ENCODE measurements around the gene CSNK1D. TPM values are rescaled to one million over a fixed set of nuclear protein-coding genes. Genes with fewer than 3 reads are reported as not detected.
"Not testable (repeated sequence)": the region's sequence is repeated elsewhere in the genome, so short reads cannot be mapped to it uniquely, and the experiment has no call there.

The CSNK1D gene
- total RNA-seq, 1 experiment from 2014 or later: 19.9 TPM

DNA sequence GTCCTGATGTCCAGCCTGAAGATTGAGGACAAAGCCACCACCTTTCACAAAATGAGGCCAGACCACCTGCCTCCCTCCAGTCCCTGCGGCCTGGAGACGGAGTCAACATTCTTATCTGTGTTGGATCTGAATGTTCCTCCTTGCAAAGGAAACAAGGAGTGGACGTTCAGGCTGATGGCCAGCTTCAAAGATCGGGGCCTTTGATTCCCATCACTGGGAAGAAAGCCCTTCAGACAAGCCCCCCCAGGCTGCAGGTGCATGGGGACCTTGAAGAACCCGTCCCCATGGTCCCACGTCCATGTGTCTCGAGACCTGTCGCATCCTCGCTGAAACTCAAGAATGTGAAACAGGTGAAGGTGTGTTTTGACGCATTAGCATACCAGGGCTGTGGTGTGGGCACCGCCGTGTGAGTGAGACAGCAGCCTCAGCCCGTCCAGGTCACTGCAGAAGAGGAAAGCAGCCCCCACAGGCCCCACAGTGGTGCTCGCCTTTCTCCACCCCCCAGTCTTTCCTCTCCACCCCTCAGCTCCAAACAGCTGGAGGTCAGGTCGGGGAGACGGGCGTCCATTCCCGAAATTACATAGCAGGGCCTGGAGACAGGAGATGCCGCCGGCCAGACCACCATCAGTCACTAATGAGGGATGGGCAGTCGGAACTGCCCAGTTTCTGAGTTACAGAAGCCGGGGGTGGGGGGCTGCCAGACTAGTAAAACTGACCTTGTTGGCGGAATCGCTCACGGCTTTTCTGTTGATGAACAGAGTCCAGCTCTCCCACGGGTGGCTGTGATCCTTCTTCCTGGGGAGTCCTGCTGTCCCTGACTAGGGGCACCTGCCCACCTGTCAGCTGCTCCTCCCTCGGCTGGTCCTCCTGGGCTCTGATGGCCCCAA lies 877 bp upstream of the CSNK1D start:
- DNase-seq (ENCODE audit: low spot score): no peak

DNA sequence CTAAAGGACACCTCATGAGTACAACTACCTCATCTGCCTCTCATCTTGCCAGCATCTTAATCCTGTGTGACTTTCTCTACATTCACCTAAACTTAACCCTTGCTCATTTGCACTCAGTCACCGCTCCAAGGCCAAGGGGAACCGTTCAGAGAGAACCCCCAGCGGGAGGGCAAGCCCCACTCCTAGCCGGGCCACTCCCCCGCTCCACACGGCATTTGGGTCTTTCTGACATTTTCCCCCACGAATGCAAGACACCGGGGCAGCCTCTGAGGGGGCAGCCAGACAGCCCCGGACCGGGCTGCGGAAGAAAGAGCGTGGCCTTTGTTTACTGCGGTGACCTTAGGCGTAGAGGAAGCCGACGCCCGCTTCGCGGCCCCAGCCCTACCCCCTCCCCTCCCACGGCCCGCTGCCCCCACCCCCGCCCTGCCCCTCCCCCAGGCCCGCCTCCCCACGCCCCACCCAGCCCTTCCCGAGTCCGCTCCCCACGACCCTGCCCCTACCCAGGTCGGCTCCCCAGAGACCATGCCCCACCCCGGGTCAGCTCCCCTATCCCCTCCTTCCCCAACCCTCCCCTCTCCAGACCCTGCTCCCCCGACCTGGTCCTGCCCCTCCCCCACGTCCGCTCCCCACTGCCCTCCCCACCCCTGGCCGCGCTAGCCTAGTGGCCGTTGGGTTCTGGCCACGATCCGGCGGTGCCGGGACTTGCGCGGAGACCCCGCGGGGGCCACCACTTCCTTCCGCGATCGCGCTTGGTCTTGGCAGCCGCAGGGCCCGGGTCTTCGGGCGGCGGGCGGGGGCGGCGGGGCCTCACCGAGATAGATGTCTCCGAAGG lies 789 bp downstream of the CSNK1D start:
- no peak for DNase-seq (ENCODE audit: low spot score)

DNA sequence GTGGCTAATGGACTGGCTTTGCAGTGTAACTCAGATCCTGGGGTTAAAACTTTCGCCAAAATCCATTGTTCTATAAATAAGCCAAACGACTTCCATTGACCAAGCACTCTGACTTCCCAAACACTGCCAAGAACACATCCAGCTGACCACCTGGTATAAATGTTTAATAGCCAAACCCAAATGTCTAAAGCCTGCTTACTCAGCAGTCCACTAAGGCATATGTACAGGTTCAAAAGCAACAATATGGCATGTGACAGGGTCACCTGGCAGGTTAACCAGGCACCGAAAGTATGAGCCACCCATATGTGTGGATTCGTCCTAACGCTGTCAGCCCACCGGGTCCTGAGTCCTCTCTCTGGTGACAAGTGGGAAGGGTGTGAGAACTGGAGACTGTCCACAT lies 2.1 kb downstream of the CSNK1D start:
- no peak for DNase-seq (ENCODE audit: low spot score)

DNA sequence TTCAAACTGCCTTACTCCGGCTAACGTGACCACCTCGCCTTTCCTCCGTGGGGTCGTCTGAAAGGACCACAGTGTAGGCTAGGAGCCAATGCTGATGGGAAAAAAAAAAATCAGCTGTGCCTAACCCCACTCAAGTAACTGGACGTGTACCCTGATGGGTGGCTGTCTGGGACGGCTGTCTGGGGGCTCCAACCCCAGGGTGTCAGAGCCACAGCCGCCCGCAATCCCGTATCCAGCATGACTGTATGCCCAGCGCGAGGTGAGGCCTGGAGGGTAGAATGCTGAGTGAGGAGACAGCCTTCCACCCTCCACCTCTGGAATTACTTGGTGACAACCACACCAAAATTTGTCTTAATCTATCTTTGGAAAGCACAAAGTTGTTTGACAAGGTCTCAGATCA lies 2.8 kb downstream of the CSNK1D start:
- DNase-seq (ENCODE audit: low spot score): no peak

GRCh38 chr17:82269882-82270500 lies 3.5 kb downstream of the CSNK1D start:
- no peak for DNase-seq (ENCODE audit: low spot score)

DNA sequence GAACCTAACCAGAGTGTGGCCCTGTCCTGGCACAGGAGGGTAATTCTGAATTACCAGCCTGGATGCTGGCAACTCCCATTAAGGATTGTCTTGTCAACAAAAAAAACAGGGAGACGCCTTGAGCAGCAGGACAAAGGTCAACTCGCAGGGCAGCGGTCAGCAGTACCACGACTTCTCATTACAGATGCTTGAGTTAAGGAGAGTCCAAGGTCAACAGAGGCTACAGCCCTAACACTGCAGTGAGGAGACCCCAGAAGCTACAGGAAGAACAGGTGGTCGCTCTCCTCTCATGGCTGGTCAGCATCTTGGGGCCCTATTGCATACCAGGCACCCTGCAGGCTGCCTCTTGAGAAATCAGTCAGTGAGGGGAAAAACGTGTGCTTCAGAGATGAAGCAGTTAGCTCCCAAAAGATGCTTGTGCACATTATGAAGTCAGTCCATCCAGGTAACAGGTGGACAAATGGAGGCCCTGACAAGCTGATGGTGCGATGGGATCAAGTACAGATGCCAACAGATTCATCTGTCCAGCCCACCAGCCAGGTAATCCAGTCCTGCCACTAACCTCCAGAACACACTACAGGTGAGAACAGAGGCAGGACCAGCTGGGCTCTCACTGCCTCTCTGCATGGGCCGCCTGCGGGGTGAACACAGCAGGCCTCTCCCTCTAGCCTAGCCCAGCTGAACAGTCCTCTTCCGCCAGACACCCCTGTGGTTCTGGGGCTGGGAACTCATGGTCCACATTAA lies 4.2 kb downstream of the CSNK1D start:
- DNase-seq (ENCODE audit: low spot score): no peak

- DNase-seq (ENCODE audit: low spot score): peak; percentile 97
Observed at GRCh38 chr17:82267575-82268379, 5.7 kb downstream of the CSNK1D start.

DNA sequence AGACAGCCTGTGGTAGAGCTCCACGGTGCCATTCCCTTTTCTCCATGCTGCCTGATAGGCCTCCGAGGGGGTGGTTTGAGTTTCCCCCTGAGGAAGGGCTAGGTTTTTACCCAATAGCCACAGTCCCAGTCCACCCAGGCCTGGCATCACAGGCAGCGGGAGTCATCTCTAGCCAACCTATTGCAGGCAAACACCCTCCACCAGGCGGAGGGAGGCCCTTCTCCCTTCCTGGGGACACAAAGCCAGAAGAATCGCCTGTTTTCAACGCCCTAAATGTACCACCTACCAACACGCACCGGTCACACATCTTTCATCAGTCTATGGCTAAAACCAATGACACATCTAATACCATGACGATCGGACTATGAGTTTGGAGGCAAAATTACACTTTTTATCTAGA lies 7.4 kb downstream of the CSNK1D start:
- no peak for DNase-seq (ENCODE audit: low spot score)

DNA sequence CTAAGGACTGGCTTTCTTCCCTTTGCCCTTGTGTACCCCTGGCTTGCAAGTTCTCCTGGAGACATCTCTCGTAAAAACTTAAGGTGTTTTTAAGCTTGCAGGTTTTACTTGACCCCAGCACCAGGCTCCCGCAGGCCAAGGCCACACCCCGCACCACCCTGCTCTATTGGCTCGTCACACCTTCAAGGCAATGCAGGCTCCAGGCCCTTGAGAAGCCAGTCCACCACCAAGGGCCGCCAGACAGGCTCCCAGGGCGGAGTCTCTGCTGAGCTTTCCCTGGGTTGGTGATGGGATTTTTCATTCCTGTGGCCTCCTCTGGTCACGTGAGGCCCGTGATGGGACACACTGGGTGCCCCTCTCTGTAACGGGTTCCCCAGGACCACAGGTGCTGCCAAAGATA lies 9.9 kb downstream of the CSNK1D start:
- DNase-seq (ENCODE audit: low spot score): no peak

GRCh38 chr17:82262344-82262743 lies 11.2 kb downstream of the CSNK1D start:
- DNase-seq (ENCODE audit: low spot score): no peak

DNA sequence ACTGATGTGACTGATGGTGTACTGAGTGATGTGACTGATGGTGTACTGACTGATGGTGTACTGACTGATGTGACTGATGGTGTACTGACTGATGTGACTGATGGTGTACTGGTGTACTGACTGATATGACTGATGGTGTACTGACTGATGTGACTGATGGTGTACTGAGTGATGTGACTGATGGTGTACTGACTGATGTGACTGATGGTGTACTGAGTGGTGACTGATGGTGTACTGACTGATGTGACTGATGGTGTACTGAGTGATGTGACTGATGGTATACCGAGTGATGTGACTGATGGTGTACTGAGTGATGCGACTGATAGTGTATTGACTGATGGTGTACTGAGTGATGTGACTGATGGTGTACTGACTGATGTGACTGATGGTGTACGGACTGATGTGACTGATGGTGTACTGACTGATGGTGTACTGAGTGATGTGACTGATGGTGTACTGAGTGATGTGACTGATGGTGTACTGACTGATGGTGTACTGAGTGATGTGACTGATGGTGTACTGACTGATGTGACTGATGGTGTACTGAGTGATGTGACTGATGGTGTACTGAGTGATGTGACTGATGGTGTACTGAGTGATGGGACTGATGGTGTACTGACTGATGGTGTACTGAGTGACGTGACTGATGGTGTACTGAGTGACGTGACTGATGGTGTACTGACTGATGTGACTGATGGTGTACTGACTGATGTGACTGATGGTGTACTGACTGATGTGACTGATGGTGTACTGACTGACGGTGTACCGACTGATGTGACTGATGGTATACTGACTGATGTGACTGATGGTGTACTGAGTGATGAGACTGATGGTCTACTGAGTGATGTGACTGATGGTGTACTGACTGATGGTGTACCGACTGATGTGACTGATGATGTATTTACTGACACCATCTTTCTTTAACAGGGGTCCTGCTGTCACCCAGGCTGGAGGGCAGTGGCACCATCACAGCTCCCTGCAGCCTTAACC lies 13.2 kb downstream of the CSNK1D start:
- not testable (repeated sequence) for DNase-seq (ENCODE audit: low spot score)

DNA sequence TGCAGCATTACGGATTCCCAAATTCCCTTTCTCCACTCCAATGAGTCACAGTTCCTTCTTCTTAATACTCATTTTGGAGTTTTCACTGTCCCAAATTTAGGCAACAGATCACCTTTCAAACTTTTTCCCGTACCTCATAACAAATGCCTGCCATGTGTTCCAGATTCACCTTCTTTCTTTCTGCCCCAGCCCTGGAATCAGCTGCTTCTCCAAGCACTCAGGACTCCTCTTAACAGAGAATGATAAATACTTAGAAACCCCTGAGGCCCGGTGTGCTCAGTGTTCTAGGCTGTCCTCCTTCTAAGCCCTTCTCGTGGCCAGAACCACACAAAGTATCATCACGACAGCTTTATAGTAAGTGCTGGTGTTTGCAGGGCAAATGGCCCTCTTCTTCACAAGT lies 14.9 kb downstream of the CSNK1D start:
- DNase-seq (ENCODE audit: low spot score): no peak

GRCh38 chr17:82257473-82257872 lies 16.0 kb downstream of the CSNK1D start:
- no peak for DNase-seq (ENCODE audit: low spot score)

GRCh38 chr17:82256242-82256885 lies 17.1 kb downstream of the CSNK1D start:
- DNase-seq (ENCODE audit: low spot score): no peak

DNA sequence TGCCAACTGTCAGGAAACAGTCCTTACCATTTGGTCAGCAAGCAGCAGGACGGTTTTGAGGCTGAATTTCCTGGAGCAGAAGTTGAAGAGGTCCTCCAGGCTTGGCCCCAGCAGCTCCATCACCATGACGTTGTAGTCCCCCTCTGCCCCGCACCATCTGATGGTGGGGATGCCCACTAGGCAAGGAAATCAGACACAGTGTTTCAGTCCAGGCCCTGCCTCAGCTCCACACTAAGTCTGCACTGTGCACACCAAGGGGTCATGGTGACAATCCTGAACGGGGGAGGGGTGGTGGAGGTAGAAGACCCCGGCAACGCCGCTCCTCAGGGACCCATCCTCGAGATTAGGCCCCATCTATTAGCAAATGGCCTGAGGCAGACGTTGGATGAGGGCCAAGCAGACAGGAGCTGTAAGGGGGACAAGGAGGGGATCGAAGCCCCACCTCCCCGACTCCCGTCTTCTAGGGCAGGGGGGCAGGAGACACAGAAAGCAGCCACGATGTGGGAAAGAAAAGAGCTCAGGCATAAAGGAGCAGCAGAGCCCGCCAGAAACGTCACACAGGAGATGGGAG lies 18.0 kb downstream of the CSNK1D start:
- no peak for DNase-seq (ENCODE audit: low spot score)

DNA sequence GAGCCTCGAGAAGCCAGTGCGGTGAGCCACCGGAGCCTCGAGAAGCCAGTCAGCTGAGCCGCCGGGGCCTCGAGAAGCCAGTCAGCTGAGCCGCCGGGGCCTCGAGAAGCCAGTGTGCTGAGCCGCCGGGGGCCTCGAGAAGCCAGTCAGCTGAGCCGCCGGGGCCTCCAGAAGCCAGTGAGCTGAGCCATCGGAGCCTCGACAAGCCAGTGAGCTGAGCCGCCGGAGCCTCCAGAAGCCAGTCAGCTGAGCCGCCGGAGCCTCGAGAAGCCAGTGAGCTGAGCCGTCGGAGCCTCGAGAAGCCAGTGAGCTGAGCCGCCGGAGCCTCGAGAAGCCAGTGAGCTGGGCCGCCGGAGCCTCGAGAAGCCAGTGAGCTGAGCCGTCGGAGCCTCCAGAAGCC lies 18.8 kb downstream of the CSNK1D start:
- DNase-seq (ENCODE audit: low spot score): not testable (repeated sequence)

DNA sequence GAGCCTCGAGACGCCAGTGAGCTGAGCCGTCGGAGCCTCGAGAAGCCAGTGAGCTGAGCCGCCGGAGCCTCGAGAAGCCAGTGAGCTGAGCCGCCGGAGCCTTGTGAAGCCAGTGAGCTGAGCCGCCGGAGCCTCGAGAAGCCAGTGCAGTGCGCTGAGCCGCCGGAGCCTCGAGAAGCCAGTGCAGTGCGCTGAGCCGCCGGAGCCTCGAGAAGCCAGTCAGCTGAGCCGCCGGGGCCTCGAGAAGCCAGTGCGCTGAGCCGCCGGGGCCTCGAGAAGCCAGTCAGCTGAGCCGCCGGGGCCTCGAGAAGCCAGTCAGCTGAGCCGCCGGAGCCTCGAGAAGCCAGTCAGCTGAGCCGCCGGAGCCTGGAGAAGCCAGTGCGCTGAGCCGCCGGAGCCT lies 19.4 kb downstream of the CSNK1D start:
- not testable (repeated sequence) for DNase-seq (ENCODE audit: low spot score)

DNA sequence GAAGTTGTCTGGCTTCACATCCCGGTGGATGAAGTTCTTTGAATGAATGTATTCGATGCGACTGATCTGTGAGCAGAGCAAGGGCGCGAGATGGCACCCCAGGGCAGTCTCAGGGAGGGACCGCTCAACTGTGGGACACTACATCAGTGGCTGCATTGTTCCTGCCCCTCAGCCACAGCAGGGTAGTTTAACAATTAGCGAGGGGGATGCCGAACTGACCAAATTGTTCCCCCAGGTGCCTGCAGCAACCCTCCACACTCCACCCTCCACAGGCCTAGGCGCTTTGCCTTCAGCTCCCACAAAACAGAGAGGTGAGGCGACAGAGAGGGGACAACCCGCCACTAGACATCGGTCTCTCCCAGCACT lies 20.3 kb downstream of the CSNK1D start:
- no peak for DNase-seq (ENCODE audit: low spot score)

Data from A172 (cell line).